ENCODE data around the gene AUNIP. TPM values are rescaled to one million over a fixed set of nuclear protein-coding genes. Genes with fewer than 3 reads are reported as not detected.
"Not testable (repeated sequence)": the region's sequence is repeated elsewhere in the genome, so short reads cannot be mapped to it uniquely, and the experiment has no call there.

The AUNIP gene
- total RNA-seq, 1 experiment from 2014 or later: 7.8 TPM

DNA sequence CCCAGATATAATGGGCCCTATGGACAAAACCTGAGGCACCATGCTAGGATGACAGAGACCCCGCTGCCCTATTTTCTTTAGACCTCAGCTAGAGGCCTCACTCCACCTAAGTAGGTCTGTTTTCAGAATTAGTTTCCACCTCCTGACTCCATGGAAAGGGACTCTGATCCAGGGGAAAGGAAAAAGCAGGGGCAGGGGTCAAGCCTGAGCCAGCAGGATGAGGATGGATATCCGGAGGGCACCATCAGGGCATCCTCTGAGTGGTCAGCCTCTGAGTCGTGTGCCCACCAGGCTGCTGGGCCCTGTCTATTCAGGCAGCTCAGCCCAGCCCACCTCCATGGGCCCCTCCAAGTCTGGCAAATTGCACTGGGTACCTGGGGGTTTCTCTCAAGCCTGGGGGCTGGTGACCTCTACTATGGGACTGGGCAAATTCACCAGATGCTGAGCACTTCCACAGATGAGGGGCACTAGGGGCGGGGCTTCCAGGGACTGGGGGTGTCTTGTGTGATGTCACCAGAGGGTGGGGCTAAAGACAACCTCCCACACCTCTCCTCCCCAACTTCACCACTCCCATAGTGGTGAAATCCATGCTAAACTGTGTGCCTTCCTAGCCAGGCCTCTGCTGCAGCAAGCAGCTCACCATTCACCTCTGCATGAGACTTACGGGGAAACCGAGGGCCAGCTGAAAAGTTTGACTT is 10.8 kb upstream of the AUNIP start:
- no peak for DNase-seq (ENCODE audit: extremely low read depth, low read depth)

DNA sequence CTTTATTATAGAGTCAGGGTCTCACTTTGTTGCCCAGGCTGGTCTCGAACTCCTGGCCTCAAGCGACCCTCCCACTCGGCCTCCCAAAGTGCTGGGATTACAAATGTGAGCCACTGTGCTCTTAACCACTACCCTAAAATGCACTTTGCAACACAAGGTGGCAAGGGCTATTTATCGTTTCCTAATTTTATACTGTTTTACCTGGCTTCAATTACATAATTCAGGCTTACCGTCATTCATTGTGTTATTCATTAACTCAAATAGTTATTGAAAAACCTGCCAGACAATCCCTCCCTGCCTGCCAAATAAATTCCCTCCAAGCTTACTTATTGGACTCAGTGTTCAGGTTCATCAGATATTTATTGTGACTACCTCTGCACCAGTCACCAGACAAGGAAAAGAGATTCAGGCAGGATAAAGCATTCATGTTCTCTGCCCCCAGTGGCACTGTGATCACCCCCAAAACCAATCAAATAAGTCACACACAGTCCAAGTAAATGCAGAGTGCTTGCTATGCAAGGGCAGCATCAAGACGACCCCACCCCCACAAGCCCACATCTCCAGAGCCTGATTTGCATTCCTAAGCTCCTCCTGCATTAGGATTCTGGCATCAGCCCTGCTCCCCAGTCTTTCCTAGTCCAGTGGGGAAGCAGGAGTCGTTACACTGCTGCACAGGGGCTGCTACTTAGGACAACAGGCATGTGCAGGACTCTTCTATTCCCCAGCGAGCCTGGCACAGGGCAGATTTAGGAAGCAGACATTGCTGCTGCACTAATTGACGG is 8.1 kb upstream of the AUNIP start:
- DNase-seq (ENCODE audit: extremely low read depth, low read depth): no peak

DNA sequence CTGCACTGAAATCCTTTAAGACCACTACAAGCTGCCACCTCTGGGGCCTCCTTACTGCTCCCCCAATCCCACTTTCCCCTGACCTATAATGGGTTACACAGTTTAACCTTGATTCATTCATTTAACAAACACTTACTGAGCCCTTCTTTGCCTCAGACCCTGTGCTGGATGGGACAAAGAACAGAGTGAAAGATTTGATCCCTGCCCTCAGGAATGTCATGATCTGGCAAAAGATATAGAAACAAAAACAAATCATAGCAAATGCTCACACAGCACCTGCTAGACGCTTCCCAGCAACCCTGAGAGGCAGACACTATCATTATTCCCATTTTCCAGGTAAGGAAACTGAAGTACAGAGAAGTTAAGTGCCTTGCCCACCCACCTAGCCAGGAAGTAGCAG is 7.0 kb upstream of the AUNIP start:
- no peak for DNase-seq (ENCODE audit: extremely low read depth, low read depth)

DNA sequence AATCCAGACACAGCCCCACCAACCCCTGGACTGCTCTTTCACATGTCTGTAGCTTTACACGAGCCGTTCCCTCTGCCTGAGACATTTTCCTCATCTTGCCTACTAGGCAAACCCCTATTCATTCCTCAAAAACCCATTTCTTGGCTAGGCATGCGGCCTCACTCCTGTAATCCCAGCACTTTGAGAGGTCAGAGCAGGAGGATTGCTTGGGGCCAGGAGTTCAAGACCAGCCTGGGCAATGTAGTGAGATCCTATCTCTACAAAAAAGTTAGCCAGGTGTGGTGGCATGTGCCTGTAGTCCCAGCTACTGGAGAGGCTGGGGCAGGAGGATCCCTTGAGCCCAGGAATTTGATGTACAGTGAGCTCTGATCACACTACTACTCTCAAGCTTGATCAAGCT is 5.2 kb upstream of the AUNIP start:
- DNase-seq (ENCODE audit: extremely low read depth, low read depth): no peak

DNA sequence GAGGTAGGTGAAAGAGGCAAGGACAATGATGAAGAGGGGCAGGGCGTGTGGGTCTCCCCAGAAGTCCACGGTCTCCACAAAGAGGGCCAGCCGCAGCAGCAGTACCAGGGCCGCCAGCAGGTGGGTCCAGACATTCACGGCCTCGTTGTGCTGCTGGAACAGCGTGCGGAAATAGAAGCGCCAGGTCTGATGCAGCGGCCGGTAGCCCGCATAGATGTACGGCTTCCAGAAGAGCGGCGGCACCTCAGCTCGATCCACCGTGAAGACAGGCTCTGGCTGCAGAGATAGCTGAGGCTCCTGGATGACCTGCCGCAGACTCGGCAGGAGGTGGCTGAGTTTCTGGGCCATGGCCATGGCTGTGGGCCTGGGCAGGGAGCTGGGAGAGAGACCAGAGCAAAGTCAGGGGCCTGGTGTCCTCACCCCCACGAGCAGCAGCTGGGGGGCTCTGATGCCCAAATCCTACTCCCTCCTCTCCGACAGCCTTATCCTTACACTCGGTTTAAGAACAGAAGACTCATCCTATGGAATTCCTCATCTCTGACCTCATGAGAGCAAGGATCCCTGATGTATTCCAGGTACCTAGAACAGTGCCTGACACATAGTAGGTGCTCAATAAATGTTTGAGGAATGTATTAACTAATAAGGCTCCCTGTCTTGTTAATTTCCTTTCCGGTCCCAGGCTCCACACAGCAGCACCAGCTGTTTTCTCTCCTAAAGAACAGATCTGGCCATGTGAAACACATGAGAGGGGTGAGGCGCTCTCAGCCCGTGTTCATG is 4.4 kb upstream of the AUNIP start:
- no peak for DNase-seq (ENCODE audit: extremely low read depth, low read depth)

DNA sequence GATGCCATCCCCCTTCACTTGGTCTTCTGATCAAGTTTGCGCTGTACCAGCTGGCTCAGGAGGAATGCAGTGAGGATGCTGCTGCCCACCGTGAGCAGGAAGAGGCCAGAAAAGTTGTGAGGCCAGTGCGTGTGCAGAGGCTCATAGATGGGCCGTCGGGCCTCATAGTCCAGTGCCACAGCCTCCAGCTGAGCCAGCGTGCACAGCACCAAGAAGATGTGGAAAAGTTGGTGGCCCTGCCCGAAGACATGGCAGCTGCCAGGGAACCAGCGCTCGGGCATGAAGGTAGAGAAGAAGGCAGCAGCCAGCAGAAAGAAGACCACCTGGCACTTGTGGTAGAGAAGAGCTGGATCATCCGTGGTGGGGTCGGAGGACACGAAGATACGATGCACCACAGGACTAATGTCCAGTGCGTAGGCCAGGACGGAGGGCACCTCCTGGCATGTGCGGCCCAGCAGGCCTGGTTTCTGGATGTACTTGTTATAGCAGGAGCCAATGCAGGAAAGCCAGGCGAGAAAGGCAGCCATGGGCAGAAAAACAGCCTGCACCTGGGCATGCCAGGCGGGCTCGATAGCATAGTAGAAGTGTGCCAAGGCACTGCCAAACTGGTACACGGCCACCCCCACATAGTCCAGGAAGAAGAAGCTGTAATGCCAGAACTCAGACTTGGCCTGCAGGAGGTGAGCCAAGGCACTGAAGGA is 3.7 kb upstream of the AUNIP start:
- DNase-seq (ENCODE audit: extremely low read depth, low read depth): no peak

DNA sequence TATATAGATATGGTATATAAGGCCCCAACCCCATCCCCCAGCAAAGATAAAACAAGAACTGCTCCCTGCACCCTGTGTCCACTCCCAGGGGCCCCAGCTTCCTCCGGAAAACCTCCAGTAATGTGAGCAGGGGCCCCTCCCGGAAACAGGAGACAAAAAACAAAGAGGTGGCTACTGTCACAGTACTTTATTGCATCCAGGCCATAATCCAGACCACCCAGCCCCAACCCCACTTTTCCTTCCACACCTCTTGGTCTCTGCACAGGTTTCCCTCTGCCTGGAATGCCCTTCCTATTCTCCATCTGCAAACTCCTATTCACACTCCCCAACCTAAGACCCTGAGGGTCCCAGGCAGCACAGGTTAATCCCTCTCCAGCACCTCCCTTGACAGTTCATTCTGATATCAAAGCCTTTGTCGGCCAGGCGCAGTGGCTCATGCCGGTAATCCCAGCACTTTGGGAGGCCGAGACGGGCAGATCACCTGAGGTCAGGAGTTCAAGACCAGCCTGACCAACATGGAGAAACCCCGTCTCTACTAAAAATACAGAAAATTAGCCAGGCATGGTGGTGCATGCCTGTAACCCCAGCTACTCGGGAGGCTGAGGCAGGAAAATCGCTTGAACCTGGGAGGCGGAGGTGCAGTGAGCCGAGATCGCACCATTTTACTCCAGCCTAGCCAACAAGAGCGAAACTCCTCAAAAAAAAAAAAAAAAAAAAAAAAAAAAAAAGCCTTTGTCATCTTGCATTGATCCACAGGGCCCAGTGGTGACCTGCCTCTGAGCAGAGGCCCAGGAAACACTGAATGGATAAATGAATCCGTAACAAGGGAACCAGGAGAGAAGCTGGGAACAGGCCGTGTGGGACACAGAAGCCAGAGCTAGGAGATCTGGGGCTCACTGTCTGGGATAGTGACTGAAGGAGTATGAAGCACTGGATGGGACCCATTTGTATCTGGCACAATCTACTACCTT is 2.3 kb upstream of the AUNIP start:
- DNase-seq (ENCODE audit: extremely low read depth, low read depth): no peak

DNA sequence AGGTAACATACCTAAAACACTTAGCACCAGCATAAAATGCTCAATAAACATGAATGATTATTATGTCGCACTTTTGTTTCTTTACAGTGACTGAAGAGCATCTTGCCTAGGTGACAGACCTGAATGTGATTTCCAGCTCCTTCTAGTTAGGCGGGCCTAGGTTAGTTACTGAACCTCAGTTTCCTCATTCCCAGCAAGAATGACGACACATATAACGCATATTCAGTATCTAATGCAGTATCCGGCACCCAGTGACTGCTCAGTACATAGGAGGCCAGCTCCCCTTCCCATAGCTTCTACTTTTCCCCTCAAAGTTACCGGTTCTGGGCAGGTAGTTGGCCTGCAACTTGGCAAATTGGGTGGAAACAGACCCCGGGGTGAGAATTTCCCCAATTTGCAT is 763 bp downstream of the AUNIP start:
- DNase-seq (ENCODE audit: extremely low read depth, low read depth): no peak

DNA sequence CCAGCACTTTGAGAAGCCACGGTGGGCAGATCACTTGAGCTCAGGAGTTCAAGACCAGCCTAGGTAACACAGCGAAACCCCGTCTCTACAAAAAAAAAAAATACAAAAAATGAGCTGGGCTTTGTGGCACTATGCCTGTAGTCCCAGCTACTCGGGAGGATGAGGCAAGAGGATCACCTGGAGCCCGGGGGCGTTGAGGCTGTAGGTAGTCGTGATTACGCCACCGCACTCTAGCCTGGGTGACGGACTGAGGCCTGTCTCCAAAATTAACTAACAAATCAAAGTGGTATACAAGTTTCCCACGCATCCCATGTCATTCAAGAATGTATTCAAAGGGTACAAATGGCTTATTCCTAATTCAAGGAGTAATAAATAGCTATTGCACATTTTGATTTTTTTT is 2.4 kb downstream of the AUNIP start:
- no peak for DNase-seq (ENCODE audit: extremely low read depth, low read depth)

DNA sequence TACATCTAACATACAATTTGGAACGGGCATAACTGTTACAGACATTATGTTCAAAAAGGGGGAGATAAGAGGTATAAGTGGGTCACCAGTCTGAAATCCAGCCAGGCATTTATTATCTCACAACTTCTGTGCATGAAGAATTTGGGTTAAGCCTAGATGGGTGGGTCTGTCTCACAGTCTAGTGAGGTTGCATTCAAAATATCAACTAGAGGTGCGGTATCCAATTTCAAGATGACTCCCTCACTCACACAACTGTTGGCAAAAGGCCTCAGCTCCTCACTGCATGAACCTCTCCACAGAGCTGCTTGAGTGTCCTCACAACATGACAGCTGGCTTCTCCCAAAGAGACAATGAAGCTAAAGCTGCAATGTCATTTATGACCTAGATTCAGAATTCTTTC is 4.7 kb downstream of the AUNIP start:
- DNase-seq (ENCODE audit: extremely low read depth, low read depth): no peak

DNA sequence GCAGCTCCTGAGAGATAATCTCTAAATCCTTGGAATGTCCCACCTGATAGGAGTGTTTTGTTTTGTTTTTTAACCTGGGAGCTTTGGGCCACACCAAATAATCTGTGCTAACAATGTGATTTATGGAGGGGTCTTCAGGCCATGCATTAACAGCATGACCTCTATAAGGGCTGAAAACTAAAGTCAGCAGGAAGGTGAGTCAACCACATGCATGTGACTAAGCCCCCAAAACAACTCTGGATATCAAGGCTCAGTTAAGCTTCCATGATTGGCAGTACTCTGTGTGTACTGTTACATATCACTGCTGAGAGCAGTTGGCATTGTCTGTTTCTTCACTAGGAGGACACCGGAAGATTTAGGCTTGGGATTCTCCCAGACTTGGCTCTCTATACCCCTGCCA is 10.7 kb downstream of the AUNIP start:
- no peak for DNase-seq (ENCODE audit: extremely low read depth, low read depth)

DNA sequence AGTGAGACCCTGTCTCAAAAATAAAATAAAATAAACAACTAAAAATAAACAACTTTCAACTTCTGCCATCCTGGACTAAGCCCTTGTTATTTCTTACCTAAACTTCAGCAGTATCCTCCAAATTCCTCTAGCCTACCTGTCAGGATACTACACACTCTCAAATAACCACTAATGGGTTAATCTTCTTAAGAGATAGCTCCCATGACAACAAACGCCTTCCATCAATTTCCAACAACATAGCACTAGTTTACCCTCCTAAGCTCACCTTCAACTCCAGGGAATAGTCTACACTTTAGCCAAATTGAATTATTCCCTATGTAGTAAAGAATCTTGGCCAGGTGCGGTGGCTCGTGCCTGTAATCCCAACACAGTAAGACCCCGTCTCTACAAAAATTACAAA is 11.3 kb downstream of the AUNIP start:
- no peak for DNase-seq (ENCODE audit: extremely low read depth, low read depth)

DNA sequence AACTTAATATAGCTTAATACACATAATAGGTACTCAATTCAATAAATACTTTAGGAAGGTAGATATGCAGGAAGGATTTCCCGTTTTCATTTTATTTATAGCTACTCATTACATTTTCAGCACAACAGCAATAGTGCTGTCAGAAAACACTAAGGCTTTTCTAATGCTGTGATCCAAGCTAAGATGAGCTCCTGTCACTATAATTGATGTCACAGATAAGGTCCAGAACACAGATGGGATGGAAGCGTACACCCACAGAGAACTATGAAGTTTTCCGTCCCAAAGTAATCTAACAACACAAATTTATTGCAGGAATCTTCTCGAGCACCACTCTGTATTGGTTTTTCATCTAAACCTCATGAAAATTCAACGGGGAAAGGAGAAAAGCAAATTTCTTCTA is 13.6 kb downstream of the AUNIP start:
- DNase-seq (ENCODE audit: extremely low read depth, low read depth): no peak

DNA sequence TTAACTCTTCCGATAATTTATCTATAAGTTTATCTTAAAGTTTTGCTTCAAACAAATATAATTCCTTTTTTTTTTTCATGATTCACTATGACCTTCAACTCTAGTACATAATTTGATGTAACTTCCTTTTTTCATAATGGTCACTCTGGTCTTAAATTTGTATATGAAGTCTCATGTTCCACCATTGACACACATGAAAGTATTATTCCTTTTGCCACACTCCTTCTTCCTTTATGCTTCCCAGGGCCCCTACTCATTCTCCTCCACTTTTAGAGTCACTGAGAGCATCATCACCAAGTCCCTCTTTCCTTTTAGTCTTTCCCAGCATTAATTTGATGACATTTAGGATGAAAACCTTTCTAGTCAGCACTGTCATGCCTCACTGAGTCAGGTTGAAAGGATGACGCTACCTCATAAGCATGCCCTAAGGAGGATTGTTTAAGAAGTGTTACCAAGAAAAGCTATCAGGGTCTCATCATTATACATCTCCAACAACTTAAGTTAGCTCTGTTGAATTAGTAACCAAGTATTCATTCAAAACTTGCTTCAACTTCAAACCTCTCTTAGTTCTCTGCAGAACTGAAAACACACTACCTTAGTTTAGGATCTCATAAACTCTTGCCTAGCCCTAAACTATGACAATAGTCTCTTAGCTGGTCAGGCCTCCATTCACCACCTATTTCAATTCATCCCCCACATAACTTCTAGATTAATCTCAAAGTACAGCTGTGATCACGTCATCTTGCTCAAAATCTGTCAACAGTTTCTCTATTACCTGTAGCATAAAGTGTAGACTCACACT is 14.5 kb downstream of the AUNIP start:
- DNase-seq (ENCODE audit: extremely low read depth, low read depth): no peak

DNA sequence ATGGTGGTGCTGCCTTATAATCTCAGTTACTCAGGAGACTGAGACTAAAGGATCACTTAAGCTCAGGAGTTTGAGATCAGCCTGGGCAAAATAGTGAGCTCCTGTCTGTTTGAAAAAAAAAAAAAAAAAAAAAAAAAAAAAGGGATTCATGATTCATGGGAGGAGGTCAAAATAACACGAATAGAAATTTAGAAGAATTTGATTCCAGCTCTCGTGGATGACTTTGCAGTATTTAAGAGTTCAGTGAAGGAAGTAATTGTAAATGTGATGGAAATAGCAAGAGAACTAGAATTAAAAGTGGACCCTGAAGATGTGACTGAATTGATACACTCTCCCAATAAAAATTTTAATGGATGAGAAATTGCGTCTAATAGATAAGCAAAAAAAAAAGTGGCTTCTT is 15.8 kb downstream of the AUNIP start:
- DNase-seq (ENCODE audit: extremely low read depth, low read depth): no peak

DNA sequence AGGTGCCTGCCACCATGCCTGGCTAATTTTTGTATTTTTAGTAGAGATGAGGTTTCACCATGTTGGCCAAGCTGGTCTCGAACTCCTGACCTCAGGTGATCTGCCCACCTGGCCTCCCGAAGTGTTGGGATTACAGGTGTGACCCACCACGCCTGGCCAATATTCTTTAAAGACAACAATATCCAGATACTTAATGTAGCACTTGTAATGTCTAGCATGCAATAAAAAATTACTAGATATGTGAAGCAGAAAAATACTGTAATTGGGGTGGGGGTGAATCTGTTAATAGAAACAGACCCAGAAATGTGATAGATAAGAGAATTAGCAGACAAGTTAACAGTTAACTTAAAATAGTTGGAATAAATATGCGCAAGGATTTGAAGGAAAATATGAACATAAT is 19.4 kb downstream of the AUNIP start:
- DNase-seq (ENCODE audit: extremely low read depth, low read depth): not testable (repeated sequence)

DNA sequence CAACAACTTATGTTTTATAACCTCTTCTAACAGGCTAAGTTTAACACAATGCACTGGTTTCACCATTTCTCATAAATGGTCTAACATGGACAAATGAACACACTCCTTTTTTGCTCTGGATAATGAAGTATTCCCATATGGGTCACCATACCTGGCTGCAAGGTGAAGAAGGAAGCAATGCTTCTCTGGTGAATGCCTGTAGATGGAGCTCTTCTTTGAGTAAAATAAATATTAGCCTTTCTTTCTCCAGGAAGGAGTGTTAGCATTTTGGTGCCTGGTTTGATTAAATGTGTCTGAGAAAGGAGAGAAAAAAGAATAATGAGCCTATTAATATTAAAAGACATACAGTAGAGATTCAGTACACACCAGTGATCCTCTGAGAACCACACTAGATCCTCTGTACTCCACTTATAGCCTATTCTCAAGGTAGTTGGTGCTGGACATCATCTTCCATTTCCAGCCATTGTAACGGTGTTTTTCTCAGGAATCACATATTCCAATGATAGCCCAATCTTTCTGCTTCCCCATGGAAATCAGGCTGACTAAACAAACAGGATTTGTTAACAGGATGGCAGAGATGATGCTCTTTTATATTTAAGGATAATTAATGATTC is 21.9 kb downstream of the AUNIP start:
- no peak for DNase-seq (ENCODE audit: extremely low read depth, low read depth)

DNA sequence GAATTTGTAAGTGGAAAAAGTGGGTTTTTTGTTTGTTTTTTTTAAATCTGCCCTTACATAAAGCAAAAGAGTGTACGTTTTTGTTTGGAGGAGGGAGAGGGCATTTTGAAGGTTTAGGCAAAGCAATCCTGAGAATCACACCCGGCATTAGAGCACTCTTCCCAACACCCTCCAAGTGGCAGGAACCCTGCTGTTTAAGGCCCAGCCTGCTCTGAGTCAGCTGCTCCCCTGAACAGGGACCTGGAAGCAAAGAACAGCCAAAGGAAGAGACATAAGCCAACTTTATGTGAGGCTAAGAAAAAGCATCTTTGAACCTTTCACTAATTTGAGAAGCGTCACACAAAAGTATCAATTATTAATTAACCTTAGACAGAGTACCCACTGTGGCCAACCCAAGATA is 22.6 kb downstream of the AUNIP start:
- no peak for DNase-seq (ENCODE audit: extremely low read depth, low read depth)

DNA sequence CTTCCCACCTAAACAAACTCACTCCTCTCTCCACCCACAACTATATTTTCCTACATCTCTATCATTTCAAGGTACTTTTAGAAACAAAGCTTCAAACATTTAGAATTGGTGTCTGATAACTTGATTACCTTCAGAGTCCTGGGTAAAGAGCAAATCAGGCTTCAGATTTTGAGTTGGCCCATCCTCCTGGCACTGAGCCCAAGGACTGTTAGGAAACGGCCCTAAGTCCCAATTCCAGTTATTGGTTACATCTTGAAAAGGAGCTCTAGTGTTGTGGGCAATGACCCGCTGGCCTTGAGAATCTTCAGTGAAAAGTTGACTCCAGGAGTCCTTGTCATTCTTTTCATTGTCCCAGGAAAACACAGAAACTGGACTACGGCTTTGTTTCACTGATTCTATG is 24.4 kb downstream of the AUNIP start:
- DNase-seq (ENCODE audit: extremely low read depth, low read depth): no peak

All from NCI-H460 (cell line).